ENCODE data around the gene SCARF2. TPM values are rescaled to one million over a fixed set of nuclear protein-coding genes. Genes with fewer than 3 reads are reported as not detected.
A peak's percentile ranks its signal among the peaks of the same experiment; 100 is the strongest.

The SCARF2 gene
- total and polyA plus RNA-seq, 2 donors (not counting 1 experiment from before 2014, with no cell fraction given) = 0.86 to 1.3 TPM

DNA sequence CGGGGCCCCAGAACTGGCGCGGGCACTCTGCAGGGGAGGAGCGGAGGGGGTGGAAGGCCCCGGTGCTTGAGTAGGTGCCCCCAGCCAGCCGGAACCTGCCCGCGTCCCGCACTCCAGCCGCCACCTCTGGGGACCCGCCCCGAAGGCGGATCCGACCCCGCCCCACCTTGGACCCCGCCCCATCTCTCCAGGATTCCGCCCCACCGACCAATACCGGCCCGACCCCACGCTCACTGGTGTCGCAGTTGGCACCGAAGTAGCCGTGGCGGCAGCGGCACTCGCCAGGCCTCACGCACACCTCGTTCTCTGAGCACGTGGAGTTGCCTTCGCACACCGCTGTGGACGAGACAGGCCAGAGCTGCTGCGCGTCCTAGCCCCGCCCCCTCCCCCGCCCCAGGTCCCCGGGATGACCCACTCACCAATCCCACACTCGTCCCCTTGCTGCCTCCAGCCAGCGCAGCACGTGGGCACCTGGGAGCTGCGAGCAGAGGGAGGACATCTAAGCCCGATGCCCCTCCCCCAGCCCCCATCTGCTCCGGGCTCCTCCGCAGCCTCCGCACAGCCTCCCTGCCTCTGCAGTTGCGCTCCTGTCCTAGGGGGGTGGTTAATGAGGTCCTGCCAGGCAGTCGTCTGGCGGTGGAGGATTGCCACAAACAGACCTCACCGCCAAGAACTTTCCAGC lies 6.0 kb downstream of the SCARF2 start:
- H3K27me3 Mint-ChIP-seq = peaks cover 61% of the 10 kb centered on the region
- H3K9me3 Mint-ChIP-seq (ENCODE audit: insufficient read depth) = no peaks in the 10 kb centered on the region
- Histone ChIP-seq H3K27me3 (replicated peaks in 1 of 4; ENCODE audit: control extremely low read depth in 1 of 4, control insufficient read depth in 3 of 4, insufficient read depth in 4 of 4, low read length in 3 of 4) (peaks cover 0 to 87% (median 42%) of the 10 kb centered on the region in 4 experiments), H3K9ac (ENCODE audit: low read length) (peak overlapping the region; percentile 68), H3K4me1 (ENCODE audit: control insufficient read depth in 2 of 2, insufficient read depth in 2 of 2, low read length in 2 of 2) (peaks cover 38 to 51% of the 10 kb centered on the region in 2 donors), H2AFZ (ENCODE audit: insufficient read depth, low read depth, low read length, poor library complexity, severe bottlenecking) (peak overlapping the region; percentile 78), H4K20me1 (ENCODE audit: control insufficient read depth, insufficient read depth, low read length, poor library complexity, severe bottlenecking) (peaks cover 14% of the 10 kb centered on the region), H3K79me2 (ENCODE audit: control insufficient read depth, insufficient read depth, low read length) (no peaks in the 10 kb centered on the region), H3K27ac (ENCODE audit: low read length in 2 of 2) (no peak overlapping the region), H3K4me3 (ENCODE audit: control extremely low read depth in 1 of 5, extremely low read depth in 1 of 5, insufficient read depth in 1 of 5, low read depth in 2 of 5, low read length in 4 of 5) (peak overlapping the region in 3 of 5 experiments; percentile 47 to 80 (median 68)), H3K36me3 (replicated peaks in 1 of 2; ENCODE audit: control extremely low read depth in 1 of 2, control insufficient read depth in 1 of 2, extremely low read depth in 1 of 2, insufficient read depth in 2 of 2, low read length in 1 of 2) (no peaks in the 10 kb centered on the region), H3K9me3 (ENCODE audit: control extremely low read depth in 1 of 3, control insufficient read depth in 2 of 3, insufficient read depth in 1 of 3, low read length in 2 of 3) (peaks cover 0 to 25% (median 0%) of the 10 kb centered on the region in 3 donors), H3K4me2 (replicated peaks; ENCODE audit: low read depth, low read length, poor library complexity, severe bottlenecking) (peak overlapping the region; percentile 91)
- CTCF ChIA-PET = interaction anchor here (2.3 kb wide), 1 partner anchor 14 kb away, joined by 8 read pairs; no protein-coding TSS in a partner anchor
- TF ChIP-seq, protein P1, sequence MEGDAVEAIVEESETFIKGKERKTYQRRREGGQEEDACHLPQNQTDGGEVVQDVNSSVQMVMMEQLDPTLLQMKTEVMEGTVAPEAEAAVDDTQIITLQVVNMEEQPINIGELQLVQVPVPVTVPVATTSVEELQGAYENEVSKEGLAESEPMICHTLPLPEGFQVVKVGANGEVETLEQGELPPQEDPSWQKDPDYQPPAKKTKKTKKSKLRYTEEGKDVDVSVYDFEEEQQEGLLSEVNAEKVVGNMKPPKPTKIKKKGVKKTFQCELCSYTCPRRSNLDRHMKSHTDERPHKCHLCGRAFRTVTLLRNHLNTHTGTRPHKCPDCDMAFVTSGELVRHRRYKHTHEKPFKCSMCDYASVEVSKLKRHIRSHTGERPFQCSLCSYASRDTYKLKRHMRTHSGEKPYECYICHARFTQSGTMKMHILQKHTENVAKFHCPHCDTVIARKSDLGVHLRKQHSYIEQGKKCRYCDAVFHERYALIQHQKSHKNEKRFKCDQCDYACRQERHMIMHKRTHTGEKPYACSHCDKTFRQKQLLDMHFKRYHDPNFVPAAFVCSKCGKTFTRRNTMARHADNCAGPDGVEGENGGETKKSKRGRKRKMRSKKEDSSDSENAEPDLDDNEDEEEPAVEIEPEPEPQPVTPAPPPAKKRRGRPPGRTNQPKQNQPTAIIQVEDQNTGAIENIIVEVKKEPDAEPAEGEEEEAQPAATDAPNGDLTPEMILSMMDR (IDR thresholded peaks at IDR 0.05) = no peak
- no peak for TF ChIP-seq EZH2 (IDR thresholded peaks at IDR 0.05; ENCODE audit: borderline replicate concordance, insufficient read depth, low read depth, low read length, poor library complexity, severe bottlenecking)
- no peak for DNase-seq
- peaks cover 33% of the 10 kb centered on the region for H3K4me1 Mint-ChIP-seq
- POLR2A ChIA-PET = no interaction called here
- peak overlapping the region; percentile 68 for H3K4me3 Mint-ChIP-seq
- intact Hi-C loops (cut with micrococcal nuclease) = loop anchor here (1.0 kb wide), 1 partner anchor 25 kb away; no protein-coding TSS in a partner anchor
- ATAC-seq (ENCODE audit: low read depth) = no peak
- H3K27ac Mint-ChIP-seq = no peak overlapping the region
- 26% methylated on average over 40 of the region's 50 CpGs for WGBS (ENCODE audit: insufficient coverage)

Measured in B cell (primary cell).